ENCODE data around the gene ANKRD18A.

Gene ANKRD18A

DNA sequence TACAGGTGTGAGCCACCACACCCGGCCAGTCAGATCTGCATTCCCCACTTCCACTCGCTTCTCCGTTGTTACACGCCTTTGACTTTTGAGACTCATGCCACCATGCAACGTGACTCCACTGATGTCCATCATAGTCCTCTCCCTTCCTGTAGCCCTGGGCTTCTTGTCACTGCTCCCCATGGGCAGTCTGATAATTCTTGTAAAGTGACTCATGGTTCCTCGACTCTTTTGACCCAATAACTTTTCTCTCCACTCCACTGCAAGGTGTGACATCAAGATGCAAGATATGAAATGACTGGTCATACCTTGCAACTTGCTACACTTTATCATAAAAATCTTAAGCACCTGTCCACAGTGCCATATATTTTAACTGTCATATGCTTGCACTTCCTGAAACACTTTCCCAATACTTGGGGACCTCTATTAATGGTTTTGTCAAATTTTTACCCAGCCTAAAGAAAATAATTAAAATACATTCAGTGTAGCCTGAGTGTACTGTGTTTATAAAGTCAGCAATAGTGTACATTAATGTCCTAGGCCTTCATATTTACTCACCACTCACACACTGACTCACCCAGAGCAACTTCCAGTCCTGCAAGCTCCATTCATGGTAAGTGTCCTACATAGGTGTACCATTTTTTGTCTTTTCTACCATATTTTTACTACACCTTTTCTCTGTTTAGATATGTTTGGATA lies 18.6 kb upstream of the ANKRD18A start:
- H3K4me3 Mint-ChIP-seq, result no peak overlapping the region
- peaks cover under 1% of the 10 kb centered on the region for H3K27me3 Mint-ChIP-seq (ENCODE audit: low read depth)
- H3K4me1 Mint-ChIP-seq, result peaks cover 7% of the 10 kb centered on the region
- H3K36me3 Mint-ChIP-seq (ENCODE audit: low read depth), result no peaks in the 10 kb centered on the region
- TF ChIP-seq, protein P1, sequence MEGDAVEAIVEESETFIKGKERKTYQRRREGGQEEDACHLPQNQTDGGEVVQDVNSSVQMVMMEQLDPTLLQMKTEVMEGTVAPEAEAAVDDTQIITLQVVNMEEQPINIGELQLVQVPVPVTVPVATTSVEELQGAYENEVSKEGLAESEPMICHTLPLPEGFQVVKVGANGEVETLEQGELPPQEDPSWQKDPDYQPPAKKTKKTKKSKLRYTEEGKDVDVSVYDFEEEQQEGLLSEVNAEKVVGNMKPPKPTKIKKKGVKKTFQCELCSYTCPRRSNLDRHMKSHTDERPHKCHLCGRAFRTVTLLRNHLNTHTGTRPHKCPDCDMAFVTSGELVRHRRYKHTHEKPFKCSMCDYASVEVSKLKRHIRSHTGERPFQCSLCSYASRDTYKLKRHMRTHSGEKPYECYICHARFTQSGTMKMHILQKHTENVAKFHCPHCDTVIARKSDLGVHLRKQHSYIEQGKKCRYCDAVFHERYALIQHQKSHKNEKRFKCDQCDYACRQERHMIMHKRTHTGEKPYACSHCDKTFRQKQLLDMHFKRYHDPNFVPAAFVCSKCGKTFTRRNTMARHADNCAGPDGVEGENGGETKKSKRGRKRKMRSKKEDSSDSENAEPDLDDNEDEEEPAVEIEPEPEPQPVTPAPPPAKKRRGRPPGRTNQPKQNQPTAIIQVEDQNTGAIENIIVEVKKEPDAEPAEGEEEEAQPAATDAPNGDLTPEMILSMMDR (IDR thresholded peaks at IDR 0.05; ENCODE audit: unreplicated experiment in 3 of 3), result no peak
- no peak overlapping the region for H3K27ac Mint-ChIP-seq
- no peaks in the 10 kb centered on the region for H3K9me3 Mint-ChIP-seq

DNA sequence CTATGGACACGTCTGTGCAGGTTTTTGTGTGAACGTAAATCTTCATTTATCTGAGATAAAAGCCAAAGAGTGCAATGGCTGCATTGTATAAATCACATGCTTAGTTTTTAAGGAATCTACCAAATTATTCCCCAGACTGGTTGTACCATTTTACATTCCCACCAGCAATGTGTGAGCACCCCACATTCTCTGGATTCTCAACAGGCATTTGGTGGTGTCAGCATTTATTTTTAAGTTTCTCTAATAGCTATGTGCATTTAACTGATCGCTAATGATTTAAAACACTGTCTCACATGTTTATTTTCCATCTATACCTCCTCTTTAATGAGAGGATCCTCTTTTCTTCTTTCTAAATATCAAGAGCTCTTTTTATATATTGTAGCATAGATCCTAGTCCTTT lies 13.9 kb upstream of the ANKRD18A start:
- Mint-ChIP-seq H3K4me3 (no peak overlapping the region), H3K4me1 (no peaks in the 10 kb centered on the region), H3K27ac (no peak overlapping the region), H3K36me3 (ENCODE audit: low read depth) (no peaks in the 10 kb centered on the region), H3K9me3 (no peaks in the 10 kb centered on the region), H3K27me3 (ENCODE audit: low read depth) (peaks cover 10% of the 10 kb centered on the region)
- TF ChIP-seq, protein P1 (IDR thresholded peaks at IDR 0.05; ENCODE audit: unreplicated experiment in 3 of 3), result no peak

DNA sequence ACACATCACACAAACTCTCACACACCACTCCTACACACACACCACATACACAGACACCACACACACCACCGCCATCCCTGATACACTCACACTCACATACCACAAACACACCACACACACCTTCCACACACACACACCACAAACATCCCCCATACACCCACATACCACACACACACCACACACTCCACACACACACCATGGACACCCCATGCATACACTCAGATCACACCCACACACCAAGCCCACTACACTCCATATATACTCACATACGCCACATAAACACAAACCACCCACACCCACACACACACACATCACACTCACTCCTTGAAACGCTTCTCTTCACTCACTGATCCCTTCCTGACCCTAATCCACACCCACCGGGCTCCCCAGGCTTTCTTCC lies 9.1 kb upstream of the ANKRD18A start:
- Mint-ChIP-seq H3K27me3 (ENCODE audit: low read depth) (peaks cover 28% of the 10 kb centered on the region), H3K36me3 (ENCODE audit: low read depth) (no peaks in the 10 kb centered on the region), H3K9me3 (peaks cover 10% of the 10 kb centered on the region), H3K27ac (no peak overlapping the region), H3K4me3 (no peak overlapping the region), H3K4me1 (no peaks in the 10 kb centered on the region)
- TF ChIP-seq, protein P1 (IDR thresholded peaks at IDR 0.05; ENCODE audit: unreplicated experiment in 3 of 3), result no peak

DNA sequence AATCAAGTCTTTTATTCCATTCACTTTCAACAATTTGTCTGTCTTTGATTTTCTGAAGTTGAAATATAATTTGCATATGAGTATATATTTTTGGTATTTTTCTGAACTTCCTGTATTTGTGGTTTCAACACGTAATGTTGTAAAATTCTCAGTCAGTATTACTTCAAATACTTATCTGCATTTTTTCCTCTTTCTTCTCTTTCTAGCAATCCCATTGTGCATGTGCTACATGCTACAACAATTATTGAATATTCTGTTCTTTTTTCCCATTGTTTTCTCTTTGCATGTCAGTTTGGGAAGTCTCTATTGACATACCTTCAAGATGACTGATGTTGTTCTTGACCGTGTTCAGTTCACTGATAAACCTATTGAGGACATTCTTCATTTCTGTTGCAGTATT lies 5.6 kb upstream of the ANKRD18A start:
- Mint-ChIP-seq H3K4me1 (peaks cover 5% of the 10 kb centered on the region), H3K27ac (no peak overlapping the region), H3K36me3 (ENCODE audit: low read depth) (no peaks in the 10 kb centered on the region), H3K9me3 (peaks cover 22% of the 10 kb centered on the region), H3K27me3 (ENCODE audit: low read depth) (peaks cover 49% of the 10 kb centered on the region), H3K4me3 (no peak overlapping the region)
- TF ChIP-seq, protein P1 (IDR thresholded peaks at IDR 0.05; ENCODE audit: unreplicated experiment in 3 of 3), result no peak

DNA sequence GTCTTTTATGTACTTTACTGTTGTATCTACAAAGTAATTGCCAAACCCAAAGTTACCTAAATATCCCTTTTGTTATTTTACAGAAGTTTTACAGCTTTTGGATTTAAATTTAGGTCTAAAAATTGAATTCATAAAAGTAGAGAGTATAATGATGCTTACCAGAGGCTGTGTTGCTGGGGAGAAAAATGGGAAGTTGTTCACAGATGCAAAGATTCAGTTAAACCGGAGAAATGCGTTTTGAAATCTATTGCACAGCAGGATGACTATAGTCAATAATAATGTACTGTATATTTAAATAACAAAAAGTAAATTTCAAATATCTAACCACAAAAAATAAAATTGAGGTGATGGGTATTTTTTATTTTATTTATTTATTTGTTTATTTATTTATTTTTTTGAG lies 2.6 kb upstream of the ANKRD18A start:
- Mint-ChIP-seq H3K27ac (no peak overlapping the region), H3K4me3 (peak overlapping the region; percentile 80 to 84 (median 82)), H3K4me1 (peaks cover 5% of the 10 kb centered on the region), H3K27me3 (ENCODE audit: low read depth) (peaks cover 76% of the 10 kb centered on the region), H3K9me3 (peaks cover 22% of the 10 kb centered on the region), H3K36me3 (ENCODE audit: low read depth) (no peaks in the 10 kb centered on the region)
- TF ChIP-seq, protein P1 (IDR thresholded peaks at IDR 0.05; ENCODE audit: unreplicated experiment in 3 of 3), result no peak

DNA sequence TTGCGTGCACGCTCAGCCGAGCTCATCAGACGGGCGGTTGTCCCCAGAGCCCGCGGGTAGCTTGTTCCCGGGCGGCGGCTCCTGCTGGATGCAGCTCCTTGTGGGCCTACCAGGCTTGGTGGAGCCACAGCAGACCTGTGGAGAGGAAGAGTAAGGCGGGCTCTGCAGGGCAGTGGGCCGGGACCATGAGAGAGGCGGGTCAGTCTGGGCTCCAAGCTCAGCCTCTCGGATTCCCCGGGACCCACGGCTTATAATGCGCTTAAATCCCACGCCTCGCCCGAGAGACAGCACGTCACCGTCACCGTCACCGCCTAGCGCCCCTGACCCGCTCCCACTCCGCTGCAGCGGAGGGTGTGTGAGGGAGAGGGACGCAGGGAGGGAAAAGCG lies 1.9 kb upstream of the ANKRD18A start:
- Mint-ChIP-seq H3K27ac (no peak overlapping the region), H3K36me3 (ENCODE audit: low read depth) (no peaks in the 10 kb centered on the region)

More for the DNA sequence above, 1.9 kb upstream of the ANKRD18A start:
- H3K4me3 Mint-ChIP-seq, result peak overlapping the region; percentile 80 to 84 (median 82)
- peaks cover 22% of the 10 kb centered on the region for H3K9me3 Mint-ChIP-seq
- H3K27me3 Mint-ChIP-seq (ENCODE audit: low read depth), result peaks cover 81% of the 10 kb centered on the region
- H3K4me1 Mint-ChIP-seq, result peaks cover 5% of the 10 kb centered on the region
- TF ChIP-seq, protein P1 (IDR thresholded peaks at IDR 0.05; ENCODE audit: unreplicated experiment in 3 of 3), result no peak

All from nephron (organoid).